ENCODE results near the gene ZNF221.
"Not testable (repeated sequence)": the region's sequence is repeated elsewhere in the genome, so short reads cannot be mapped to it uniquely, and the experiment has no call there.

The ZNF221 gene

GRCh38 chr19:43950834-43951645 lies at the start of gene ZNF221:
ZNF221 (plus strand) TSS chr19:43951228; CDS start chr19:43962727, 11,499 bp downstream.
- peak; percentile 97 for DNase-seq

- no peak for DNase-seq
These were observed 49.3 kb upstream of the ZNF221 start for GRCh38 chr19:43901395-43902390.

- DNase-seq = no peak
These were observed 48.6 kb upstream of the ZNF221 start for GRCh38 chr19:43902399-43902798.

- no peak for DNase-seq
These were observed 45.1 kb upstream of the ZNF221 start for GRCh38 chr19:43905897-43906296.

GRCh38 chr19:43906774-43907173 lies 44.3 kb upstream of the ZNF221 start:
- no peak for DNase-seq

GRCh38 chr19:43908659-43909058 lies 42.4 kb upstream of the ZNF221 start:
- DNase-seq = no peak

GRCh38 chr19:43910884-43911283 lies 40.1 kb upstream of the ZNF221 start:
- no peak for DNase-seq

- no peak for DNase-seq
These were observed 37.6 kb upstream of the ZNF221 start for GRCh38 chr19:43913383-43913782.

GRCh38 chr19:43914051-43914450 lies 37.0 kb upstream of the ZNF221 start:
- DNase-seq = no peak

GRCh38 chr19:43923875-43924274 lies 27.2 kb upstream of the ZNF221 start:
- no peak for DNase-seq

GRCh38 chr19:43928820-43929219 lies 22.2 kb upstream of the ZNF221 start:
- DNase-seq = no peak

- DNase-seq = no peak
These were observed 16.7 kb upstream of the ZNF221 start for GRCh38 chr19:43934055-43934984.

- DNase-seq = peak; percentile 89
These were observed 15.9 kb upstream of the ZNF221 start, which contains the start of gene ZNF45 for GRCh38 chr19:43934985-43935708. ZNF45 (minus strand) TSS chr19:43935282; CDS start chr19:43922185, 13,097 bp downstream.

GRCh38 chr19:43936188-43936587 lies 14.8 kb upstream of the ZNF221 start:
- DNase-seq = no peak

GRCh38 chr19:43939557-43940260 lies 11.3 kb upstream of the ZNF221 start:
- no peak for DNase-seq

GRCh38 chr19:43940719-43941118 lies 10.3 kb upstream of the ZNF221 start:
- no peak for DNase-seq

GRCh38 chr19:43941209-43941608 lies 9.8 kb upstream of the ZNF221 start:
- no peak for DNase-seq

- DNase-seq = not testable (repeated sequence)
These were observed 3.6 kb upstream of the ZNF221 start for GRCh38 chr19:43947412-43947811.

GRCh38 chr19:43949803-43950202 lies 1.2 kb upstream of the ZNF221 start:
- DNase-seq = not testable (repeated sequence)

GRCh38 chr19:43956827-43957226 lies 5.8 kb downstream of the ZNF221 start:
- no peak for DNase-seq

- DNase-seq = no peak
These were observed 6.9 kb downstream of the ZNF221 start for GRCh38 chr19:43957891-43958290.
